MCF 10A (cell line): Measurements from ENCODE around the gene RNF111. TPM values are rescaled to one million over a fixed set of nuclear protein-coding genes. Genes with fewer than 3 reads are reported as not detected.
"Not testable (repeated sequence)": the region's sequence is repeated elsewhere in the genome, so short reads cannot be mapped to it uniquely, and the experiment has no call there.

ENCODE experiments used
- BruUV-seq: library from RNA; stranded (reverse); fragments of 400-500 nt; replicated peaks from 2 replicates; lab custom pipeline; 2021; lab: Mats Ljungman, UMichigan
- CTCF ChIA-PET: fragments of 300-600 bp; sonication (Branson Sonifier 250); formaldehyde crosslinking; extraction: SDS; loops from one replicate; lab custom pipeline; 2021; ENCODE audit warnings: antibody characterized with exemption, inconsistent platforms; lab: Yijun Ruan, JAX
- POLR2A ChIA-PET: fragments of 300-600, 350-650 bp; sonication (Branson Sonifier 250); formaldehyde crosslinking; extraction: SDS; loops from one replicate; lab custom pipeline; 2020; ENCODE audit warnings: antibody characterized with exemption, inconsistent platforms; lab: Yijun Ruan, JAX
- DNase-seq: peaks from one replicate; pipeline ENCODE4 v3.0.0-alpha.2; 2018; ENCODE audit not compliant: unreplicated experiment
- H3K27ac Mint-ChIP-seq: one replicate; pipeline ENCODE4 v1.8.0; 2022; ENCODE audit warnings: mild to moderate bottlenecking, low read depth, mixed read lengths; ENCODE audit not compliant: unreplicated experiment
- H3K27me3 Mint-ChIP-seq: one replicate; pipeline ENCODE4 v1.8.0; 2022; ENCODE audit warnings: mixed read lengths; ENCODE audit not compliant: insufficient read depth, unreplicated experiment
- H3K36me3 Mint-ChIP-seq: one replicate; pipeline ENCODE4 v1.8.0; 2022; ENCODE audit warnings: mild to moderate bottlenecking, moderate library complexity, mixed read lengths; ENCODE audit not compliant: insufficient read depth, unreplicated experiment
- H3K4me1 Mint-ChIP-seq: one replicate; pipeline ENCODE4 v1.8.0; 2022; ENCODE audit warnings: mixed read lengths; ENCODE audit not compliant: insufficient read depth, unreplicated experiment
- H3K4me3 Mint-ChIP-seq: one replicate; pipeline ENCODE4 v1.8.0; 2022; ENCODE audit warnings: mild to moderate bottlenecking, moderate library complexity, mixed read lengths; ENCODE audit not compliant: unreplicated experiment
- H3K9me3 Mint-ChIP-seq: one replicate; pipeline ENCODE4 v1.8.0; 2022; ENCODE audit warnings: mixed read lengths; ENCODE audit not compliant: unreplicated experiment
- intact Hi-C: fragments of 100-400 bp; cut with micrococcal nuclease; formaldehyde crosslinking; loops from 2 replicates; pipeline ENCODE4 v1.14.1; 2022
- total RNA-seq: library from RNA; stranded (reverse); gene quantifications from 2 replicates; pipeline ENCODE4 v1.2.3, GENCODE V29; 2022
- TF ChIP-seq, protein P1 (sequence below): fragments of 200-600 bp; IDR thresholded peaks from one replicate; pipeline ENCODE4 v1.8.0; 2022; ENCODE audit warnings: antibody characterized with exemption, mild to moderate bottlenecking; ENCODE audit not compliant: unreplicated experiment

The RNF111 gene
- total RNA-seq, 1 experiment from 2014 or later: 29.2 TPM

DNA sequence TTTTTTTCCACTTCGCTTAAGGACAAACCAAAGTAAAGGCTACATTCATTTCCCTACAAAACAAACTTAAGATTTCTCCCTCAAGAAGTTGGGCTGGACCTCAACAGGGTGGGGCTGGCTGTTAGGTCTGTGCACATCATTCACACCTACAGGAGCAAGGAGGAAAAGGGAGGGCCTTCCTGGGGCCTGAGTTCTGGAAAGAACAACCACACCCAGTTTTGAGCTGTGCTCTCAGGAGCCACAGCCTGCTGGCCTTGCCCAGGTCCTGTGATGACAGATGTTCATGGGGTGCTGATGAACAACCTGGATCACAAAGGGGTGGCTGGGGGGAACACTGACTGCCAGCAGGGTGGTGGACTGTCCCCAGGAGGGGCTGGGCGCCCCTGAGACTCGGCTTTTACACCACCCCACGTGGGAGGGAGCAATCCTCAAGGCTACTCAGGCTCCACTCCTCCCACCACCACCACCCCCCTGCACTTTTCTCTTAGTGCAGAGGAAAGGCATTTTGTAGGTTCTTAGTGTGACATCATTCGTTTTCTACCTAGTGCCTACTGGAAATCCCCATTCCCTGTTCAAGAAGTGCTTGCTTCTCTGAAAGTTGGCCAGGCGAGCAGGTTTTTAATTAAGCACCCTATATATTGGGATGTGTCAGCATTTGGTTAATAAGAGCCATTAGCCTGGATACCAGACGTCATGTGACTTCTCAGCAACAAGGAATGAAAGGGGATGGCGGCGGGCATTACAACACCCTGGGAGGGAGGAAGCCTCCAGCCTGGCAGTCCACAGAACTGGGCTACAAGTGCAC, 153.2 kb downstream of the RNF111 start:
- CTCF ChIA-PET: interaction anchor here (0.6 to 1.4 kb wide), 2 partner anchors 23 to 30 kb away, joined by 3 read pairs; no protein-coding TSS in a partner anchor
- POLR2A ChIA-PET: interaction anchor here (0.6 to 1.0 kb wide), 3 partner anchors 22 to 153 kb away, joined by 3 to 4 read pairs (median 3); partner anchors contain the start of gene RNF111
- peaks cover 15% of the 10 kb centered on the region for H3K4me1 Mint-ChIP-seq
- no peaks in the 10 kb centered on the region for H3K27me3 Mint-ChIP-seq
- no peaks in the 10 kb centered on the region for H3K9me3 Mint-ChIP-seq
- H3K27ac Mint-ChIP-seq: peak overlapping the region; percentile 74
- DNase-seq: peak; percentile 60
- no TSS peak for BruUV-seq
- H3K36me3 Mint-ChIP-seq: peaks cover 61% of the 10 kb centered on the region
- TF ChIP-seq, protein P1, sequence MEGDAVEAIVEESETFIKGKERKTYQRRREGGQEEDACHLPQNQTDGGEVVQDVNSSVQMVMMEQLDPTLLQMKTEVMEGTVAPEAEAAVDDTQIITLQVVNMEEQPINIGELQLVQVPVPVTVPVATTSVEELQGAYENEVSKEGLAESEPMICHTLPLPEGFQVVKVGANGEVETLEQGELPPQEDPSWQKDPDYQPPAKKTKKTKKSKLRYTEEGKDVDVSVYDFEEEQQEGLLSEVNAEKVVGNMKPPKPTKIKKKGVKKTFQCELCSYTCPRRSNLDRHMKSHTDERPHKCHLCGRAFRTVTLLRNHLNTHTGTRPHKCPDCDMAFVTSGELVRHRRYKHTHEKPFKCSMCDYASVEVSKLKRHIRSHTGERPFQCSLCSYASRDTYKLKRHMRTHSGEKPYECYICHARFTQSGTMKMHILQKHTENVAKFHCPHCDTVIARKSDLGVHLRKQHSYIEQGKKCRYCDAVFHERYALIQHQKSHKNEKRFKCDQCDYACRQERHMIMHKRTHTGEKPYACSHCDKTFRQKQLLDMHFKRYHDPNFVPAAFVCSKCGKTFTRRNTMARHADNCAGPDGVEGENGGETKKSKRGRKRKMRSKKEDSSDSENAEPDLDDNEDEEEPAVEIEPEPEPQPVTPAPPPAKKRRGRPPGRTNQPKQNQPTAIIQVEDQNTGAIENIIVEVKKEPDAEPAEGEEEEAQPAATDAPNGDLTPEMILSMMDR: no peak
- intact Hi-C loops: no loop called here
- H3K4me3 Mint-ChIP-seq: no peak overlapping the region

DNA sequence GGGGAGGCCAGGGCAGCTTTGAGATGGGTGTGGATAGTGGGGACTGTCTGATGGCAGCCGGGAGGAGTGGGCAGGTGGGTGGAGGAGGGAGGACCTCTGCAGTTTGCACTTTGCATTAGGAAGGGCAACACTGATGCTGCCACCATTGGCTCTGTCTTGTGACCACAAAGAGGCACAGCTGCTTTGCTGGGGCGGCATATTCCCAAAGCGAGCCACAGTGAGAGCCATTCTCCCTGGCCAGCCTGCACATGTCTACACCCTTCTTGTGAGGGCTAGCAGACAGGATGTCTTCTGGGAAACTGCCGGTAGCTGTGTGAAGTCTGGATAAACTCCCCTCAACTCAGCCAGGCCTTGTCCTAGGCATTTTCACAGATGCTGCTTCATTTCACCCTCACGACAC, 155.8 kb downstream of the RNF111 start:
- ChIA-PET POLR2A (no interaction called here), CTCF (interaction anchor here (0.6 to 1.0 kb wide), 3 partner anchors 16 to 351 kb away, joined by 3 to 4 read pairs (median 3); no protein-coding TSS in a partner anchor)
- Mint-ChIP-seq H3K27ac (peak overlapping the region; percentile 75), H3K4me3 (no peak overlapping the region), H3K4me1 (peaks cover 15% of the 10 kb centered on the region), H3K9me3 (no peaks in the 10 kb centered on the region), H3K36me3 (peaks cover 54% of the 10 kb centered on the region), H3K27me3 (no peaks in the 10 kb centered on the region)
- TF ChIP-seq, protein P1: no peak
- DNase-seq: no peak
- intact Hi-C loops: no loop called here
- BruUV-seq: no TSS peak

GRCh38 chr15:59144594-59144993, 157.1 kb downstream of the RNF111 start:
- BruUV-seq, H3K27me3 Mint-ChIP-seq, DNase-seq, H3K9me3 Mint-ChIP-seq, H3K4me3 Mint-ChIP-seq, intact Hi-C loops, POLR2A ChIA-PET: not testable (repeated sequence)
- Mint-ChIP-seq H3K4me1 (peaks cover 15% of the 10 kb centered on the region), H3K27ac (peak overlapping the region; percentile 39), H3K36me3 (peaks cover 53% of the 10 kb centered on the region)
- CTCF ChIA-PET: interaction anchor here (0.6 to 1.0 kb wide), 2 partner anchors 12 to 430 kb away, joined by 3 read pairs; no protein-coding TSS in a partner anchor

Other genes starting within 250 kb of the RNF111 start
- 87.5 and 109 TPM in 2 replicates for gene ADAM10, start 238.0 kb upstream of the RNF111 start, total RNA-seq
- 18.8 and 21.9 TPM in 2 replicates for gene MINDY2, start 216.4 kb upstream of the RNF111 start, total RNA-seq
- gene SLTM, start 54.0 kb upstream of the RNF111 start, total RNA-seq: 108 and 117 TPM in 2 replicates
- gene CCNB2, start 117.5 kb downstream of the RNF111 start, total RNA-seq: 25.7 and 54.1 TPM in 2 replicates
- not detected in 2 replicates for gene LDHAL6B, start 219.2 kb downstream of the RNF111 start, total RNA-seq